ENCODE data around the gene BIRC3. TPM values are rescaled to one million over a fixed set of nuclear protein-coding genes. Genes with fewer than 3 reads are reported as not detected.

Gene BIRC3
- total RNA-seq, 1 experiment from 2014 or later: 4.7 TPM

- Histone ChIP-seq H3K79me2 (ENCODE audit: insufficient read depth, low read length) (peaks cover 56% of the 10 kb centered on the region), H3K27me3 (ENCODE audit: insufficient read depth, low read length) (no peaks in the 10 kb centered on the region), H3K27ac (ENCODE audit: low read depth, low read length) (no peak overlapping the region), H3K9ac (ENCODE audit: low read length) (no peak overlapping the region), H3K4me3 (replicated peaks in 1 of 2; ENCODE audit: low read depth in 1 of 2, low read length in 2 of 2) (no peak overlapping the region), H2AFZ (ENCODE audit: low read depth, low read length, poor library complexity, severe bottlenecking) (no peak overlapping the region), H3K4me1 (ENCODE audit: control insufficient read depth in 1 of 2, insufficient read depth in 2 of 2, low read length in 2 of 2) (no peaks in the 10 kb centered on the region), H4K20me1 (ENCODE audit: insufficient read depth) (no peaks in the 10 kb centered on the region), H3K9me2 (ENCODE audit: insufficient read depth) (no peaks in the 10 kb centered on the region), H3K9me3 (ENCODE audit: control insufficient read depth in 1 of 2, insufficient read depth in 1 of 2, low read depth in 1 of 2, low read length in 2 of 2) (no peaks in the 10 kb centered on the region), H3K36me3 (ENCODE audit: control insufficient read depth in 1 of 2, insufficient read depth in 2 of 2, low read length in 2 of 2) (peaks cover 15 to 32% of the 10 kb centered on the region in 2 experiments), H3K4me2 (ENCODE audit: low read length) (no peak overlapping the region)
- POLR2A ChIA-PET: no interaction called here
- DNase-seq (ENCODE audit: low read depth, low spot score): no peak
- no peak for TF ChIP-seq POLR2A (IDR thresholded peaks at IDR 0.05; ENCODE audit: borderline replicate concordance, extremely low read depth, insufficient read depth, insufficient read length)
- no peak for TF ChIP-seq SRF (IDR thresholded peaks at IDR 0.05; ENCODE audit: low read depth)
- no peak for TF ChIP-seq REST (IDR thresholded peaks at IDR 0.05; ENCODE audit: low read depth)
- TF ChIP-seq YY1 (IDR thresholded peaks at IDR 0.05; ENCODE audit: extremely low read depth, insufficient replicate concordance, low read depth, low read length): no peak
- no peak for TF ChIP-seq TCF7L2 (IDR thresholded peaks at IDR 0.05; ENCODE audit: borderline replicate concordance, extremely low read depth, insufficient read depth, insufficient read length)
- TF ChIP-seq CTCF (IDR thresholded peaks at IDR 0.05 in 2 of 3, conservative IDR thresholded peaks at IDR 0.05 in 1 of 3; ENCODE audit: borderline replicate concordance in 1 of 3, insufficient read depth in 1 of 3, low read depth in 2 of 3, low read length in 2 of 3): no peak
- TF ChIP-seq CEBPB (IDR thresholded peaks at IDR 0.05; ENCODE audit: low read depth): no peak
- TF ChIP-seq ELF1 (IDR thresholded peaks at IDR 0.05; ENCODE audit: borderline replicate concordance, low read depth): no peak
- no peak for TF ChIP-seq EZH2phosphoT487 (IDR thresholded peaks at IDR 0.05; ENCODE audit: borderline replicate concordance)
- no peak for TF ChIP-seq MAX (IDR thresholded peaks at IDR 0.05)
- TF ChIP-seq POLR2AphosphoS5 (IDR thresholded peaks at IDR 0.05; ENCODE audit: low read depth, low read length): no peak
- TF ChIP-seq SIN3A (IDR thresholded peaks at IDR 0.05; ENCODE audit: low read depth): no peak
- no peak for TF ChIP-seq EGR1 (IDR thresholded peaks at IDR 0.05; ENCODE audit: low read depth)
- TF ChIP-seq EZH2 (IDR thresholded peaks at IDR 0.05): no peak
- TF ChIP-seq ZNF274 (IDR thresholded peaks at IDR 0.05; ENCODE audit: low read depth, low read length): no peak
- no peak for TF ChIP-seq RAD21 (IDR thresholded peaks at IDR 0.05; ENCODE audit: low read depth)
- no peak for TF ChIP-seq FOSL1 (IDR thresholded peaks at IDR 0.05; ENCODE audit: low read depth)
- intact Hi-C loops (cut with micrococcal nuclease): no loop called here
- BruUV-seq (replicated peaks): no TSS peak
- ATAC-seq: no peak
- RAD21 ChIA-PET (ENCODE audit: low non-redundant PET in 1 of 2, low total read pairs in 2 of 2, uncharacterized antibody in 2 of 2, unreplicated experiment in 2 of 2): no interaction called here
- CTCF ChIA-PET: interaction anchor here (1.1 kb wide), 2 partner anchors 18 to 254 kb away, joined by 3 to 4 read pairs; no protein-coding TSS in a partner anchor
Observed at GRCh38 chr11:102359372-102359771, 42.1 kb downstream of the BIRC3 start.
